CD4-positive, alpha-beta T cell (primary cell): Measurements from ENCODE around the gene FNBP1. TPM values are rescaled to one million over a fixed set of nuclear protein-coding genes. Genes with fewer than 3 reads are reported as not detected.

Experiments used
- ATAC-seq: fragments of 200-7000 bp; cut with Tn5 transposase; one replicate; pipeline ENCODE4 v1.10.0; 2022; ENCODE audit warnings: mild to moderate bottlenecking; ENCODE audit not compliant: poor library complexity
- CTCF ChIA-PET: fragments of 350-600 bp; sonication (Branson Sonifier 250); formaldehyde crosslinking; loops from one replicate; lab custom pipeline; 2021; ENCODE audit warnings: antibody characterized with exemption, inconsistent platforms; lab: Charles Lee
- POLR2A ChIA-PET: fragments of 350-600 bp; sonication (Branson Sonifier 250); formaldehyde crosslinking; loops from one replicate; lab custom pipeline; 2021; ENCODE audit warnings: antibody characterized with exemption, inconsistent platforms; lab: Charles Lee
- DNase-seq, 14 experiments: peaks; one replicate each; pipeline ENCODE4 v3.0.0-alpha.2; 2013 to 2020; ENCODE audit warnings: mixed read lengths in 2 of 14
- H3K27ac ChIP-seq, 2 donors: one replicate each; pipeline versions ENCODE4 v1.5.1 to v1.7.0; 2013; ENCODE audit warnings: low read length in 2 of 2, low read depth in 1 of 2, mild to moderate bottlenecking in 1 of 2
- H3K27me3 ChIP-seq, 2 experiments: 1 replicate in 1 of 2; 2 replicates in 1 of 2; pipeline versions ENCODE4 v1.6.1 to v1.7.0; 2013; ENCODE audit warnings: low read length in 2 of 2, control low read depth in 1 of 2, mild to moderate bottlenecking in 1 of 2, moderate library complexity in 1 of 2; ENCODE audit not compliant: insufficient read depth in 2 of 2, control insufficient read depth in 1 of 2
- H3K36me3 ChIP-seq: one replicate; pipeline ENCODE4 v1.6.1; 2013; ENCODE audit warnings: low read length, control low read depth; ENCODE audit not compliant: insufficient read depth
- H3K4me1 ChIP-seq: one replicate; pipeline ENCODE4 v1.6.1; 2013; ENCODE audit warnings: low read length, control low read depth; ENCODE audit not compliant: insufficient read depth
- H3K4me3 ChIP-seq: one replicate; pipeline ENCODE4 v1.5.1; 2013; ENCODE audit warnings: mild to moderate bottlenecking, low read length, moderate library complexity
- H3K9me3 ChIP-seq, 2 experiments: 1 replicate in 1 of 2; 2 replicates in 1 of 2; pipeline versions ENCODE4 v1.6.1 to v1.7.0; 2013; ENCODE audit warnings: low read length in 2 of 2, mild to moderate bottlenecking in 2 of 2, control low read depth in 1 of 2, moderate library complexity in 1 of 2; ENCODE audit not compliant: control insufficient read depth in 1 of 2, insufficient read depth in 1 of 2
- H3K27ac Mint-ChIP-seq: one replicate; pipeline ENCODE4 v1.8.0; 2020; ENCODE audit warnings: mixed read lengths
- H3K27me3 Mint-ChIP-seq: one replicate; pipeline ENCODE4 v1.8.0; 2021; ENCODE audit warnings: mixed read lengths
- H3K36me3 Mint-ChIP-seq: one replicate; pipeline ENCODE4 v1.8.0; 2021; ENCODE audit warnings: low read depth, mixed read lengths
- H3K4me1 Mint-ChIP-seq: one replicate; pipeline ENCODE4 v1.8.0; 2021; ENCODE audit warnings: low read depth, mixed read lengths
- H3K4me3 Mint-ChIP-seq: one replicate; pipeline ENCODE4 v1.8.0; 2020; ENCODE audit warnings: mild to moderate bottlenecking, mixed read lengths
- H3K9me3 Mint-ChIP-seq: one replicate; pipeline ENCODE4 v1.8.0; 2020; ENCODE audit warnings: mixed read lengths
- CTCF ChIP-seq: fragments of 200-600 bp; IDR thresholded peaks from one replicate; pipeline ENCODE4 v1.8.0; 2022; ENCODE audit warnings: antibody characterized with exemption, mild to moderate bottlenecking
- intact Hi-C, 2 experiments: fragments of 100-400 bp; cut with DNase I in 1 of 2; cut with micrococcal nuclease in 1 of 2; formaldehyde crosslinking; loops; one replicate each; pipeline versions ENCODE4 v1.15.1 to v1.9.0; 2023 to 2025; cut with DNase I, micrococcal nuclease
- microRNA-seq: library from miRNA; unstranded; fragments of <30 nt; microRNA quantifications from one replicate; pipeline ENCODE4 v1.2.0, GENCODE V29; 2021; ENCODE audit warnings: borderline microRNAs expressed, borderline replicate concordance
- total RNA-seq, 174 experiments: library from RNA in 2 of 174; stranded (reverse) in 2 of 174; gene quantifications; one replicate each; pipeline ENCODE4 v1.2.3 and lab custom pipeline; 2021 to 2026

FNBP1 gene
- total RNA-seq, 2 experiments from 2014 or later = 166 to 181 TPM

- peaks cover 26% of the 10 kb centered on the region for H3K36me3 ChIP-seq
- CTCF ChIA-PET = interaction anchor here (0.5 to 1.3 kb wide), 4 partner anchors 10 to 219 kb away, joined by 3 to 4 read pairs (median 4); no protein-coding TSS in a partner anchor
- H3K4me1 ChIP-seq = peaks cover 64% of the 10 kb centered on the region
- intact Hi-C loops = loop anchor here (5.0 to 10.0 kb wide), 2 partner anchors 106 to 204 kb away; partner anchors contain the start of gene FNBP1 (in 1 of the 2)
- no peaks in the 10 kb centered on the region for H3K27me3 ChIP-seq
- H3K9me3 Mint-ChIP-seq = no peaks in the 10 kb centered on the region
- POLR2A ChIA-PET = interaction anchor here (0.7 to 6.9 kb wide), 9 partner anchors 12 to 212 kb away, joined by 3 to 134 read pairs (median 3); no protein-coding TSS in a partner anchor
- no peak for TF ChIP-seq CTCF
- no peaks in the 10 kb centered on the region for H3K27me3 Mint-ChIP-seq
- no peaks in the 10 kb centered on the region for H3K9me3 ChIP-seq
- peak overlapping the region; percentile 6 for H3K4me3 ChIP-seq
- H3K4me1 Mint-ChIP-seq = peaks cover 81% of the 10 kb centered on the region
- DNase-seq (peak in 5 of 14 experiments; percentile 13 to 47 (median 32)), ATAC-seq (no peak)
- peaks cover 63% of the 10 kb centered on the region for H3K36me3 Mint-ChIP-seq
- H3K27ac Mint-ChIP-seq = peak overlapping the region; percentile 92
- peak overlapping the region in 1 of 2 donors; percentile 62 for H3K27ac ChIP-seq
- H3K4me3 Mint-ChIP-seq = peak overlapping the region; percentile 85
These were observed 204.2 kb downstream of the FNBP1 start for GRCh38 chr9:129838707-129839259.

Small RNAs within 50 kb of the gene (microRNA-seq; reads per million reads assigned to microRNA genes)
- gene MIR6855 = 0.61 reads per million

Other genes starting within 250 kb of the FNBP1 start
- gene TOR1B, start 240.0 kb downstream of the FNBP1 start, total RNA-seq = 10 to 100 TPM; 13.4 to 15.1 TPM
- gene TOR1A, start 219.1 kb downstream of the FNBP1 start, total RNA-seq = 10 to 100 TPM; 12.6 to 13.9 TPM
- gene C9orf78, start 207.9 kb downstream of the FNBP1 start, total RNA-seq = 100 to 1,000 TPM; 145 to 159 TPM
- gene USP20, start 207.7 kb downstream of the FNBP1 start, total RNA-seq = 10 to 100 TPM; 80.4 to 80.9 TPM
- 10 to 100 TPM; 18.9 to 19.2 TPM for gene GPR107, start 10.7 kb upstream of the FNBP1 start, total RNA-seq
- under 1 TPM in 1 of 2 experiments, not detected in 1; 0.17 TPM for gene NCS1, start 129.2 kb upstream of the FNBP1 start, total RNA-seq
- not detected for gene HMCN2, start 222.6 kb upstream of the FNBP1 start, total RNA-seq